SK-N-SH (cell line): Measurements from ENCODE around the gene PHLPP1.

ENCODE experiments used
- CTCF ChIP-seq: fragments of 200-600 bp; sonication (generic); IDR thresholded peaks from 2 replicates; pipeline ENCODE4 v1.6.1; 2017; ENCODE audit warnings: antibody characterized with exemption, mild to moderate bottlenecking, moderate library complexity
- EP300 ChIP-seq, 2 experiments: IDR thresholded peaks; 2 replicates each; pipeline versions ENCODE4 v1.4.0 to v1.6.1; 2012; ENCODE audit warnings: borderline replicate concordance in 1 of 2, low read depth in 1 of 2, low read length in 1 of 2
- MAX ChIP-seq: IDR thresholded peaks from 2 replicates; pipeline ENCODE4 v1.4.0; 2012; ENCODE audit warnings: low read depth
- MXI1 ChIP-seq: IDR thresholded peaks from 2 replicates; pipeline ENCODE4 v1.6.1; 2012; ENCODE audit warnings: mild to moderate bottlenecking, low read depth, low read length, improper control_type of control experiment
- RAD21 ChIP-seq: IDR thresholded peaks from 2 replicates; pipeline ENCODE4 v1.6.1; 2012; ENCODE audit warnings: mild to moderate bottlenecking, low read length
- RCOR1 ChIP-seq: fragments of 150-350 bp; IDR thresholded peaks from 2 replicates; pipeline ENCODE4 v1.6.1; 2017; ENCODE audit warnings: antibody characterized with exemption, low read length
- SIN3A ChIP-seq: IDR thresholded peaks from 2 replicates; pipeline ENCODE4 v1.6.1; 2012; ENCODE audit warnings: low read depth, mild to moderate bottlenecking, low read length, moderate library complexity, borderline replicate concordance
- TAF1 ChIP-seq: IDR thresholded peaks from 2 replicates; pipeline ENCODE4 v1.6.1; 2012; ENCODE audit warnings: low read depth, mild to moderate bottlenecking, low read length, moderate library complexity, borderline replicate concordance

- TF ChIP-seq CTCF, result no peak
- no peak for TF ChIP-seq RCOR1
- no peak for TF ChIP-seq TAF1
- no peak for TF ChIP-seq MXI1
- TF ChIP-seq RAD21, result no peak
- TF ChIP-seq SIN3A, result no peak
- no peak for TF ChIP-seq EP300 (IDR thresholded peaks at IDR 0.05; ENCODE audit: borderline replicate concordance in 1 of 2, low read depth in 1 of 2, low read length in 1 of 2)
- no peak for TF ChIP-seq MAX
Observed at GRCh38 chr18:62878305-62878704, 163.0 kb downstream of the PHLPP1 start.
